Measurements from ENCODE around the gene FBXL4.
"Not testable (repeated sequence)": the region's sequence is repeated elsewhere in the genome, so short reads cannot be mapped to it uniquely, and the experiment has no call there.

Gene FBXL4

GRCh38 chr6:98924647-98925046 lies 23.1 kb downstream of the FBXL4 start:
- no peak overlapping the region for H3K27ac ChIP-seq (ENCODE audit: low read depth, low read length)
- no peaks in the 10 kb centered on the region for H3K9me3 ChIP-seq (ENCODE audit: control insufficient read depth, insufficient read depth, low read length)
- no peaks in the 10 kb centered on the region for H4K20me1 ChIP-seq (ENCODE audit: control insufficient read depth, insufficient read depth, low read depth, low read length)
- H3K9me2 ChIP-seq (replicated peaks; ENCODE audit: control insufficient read depth, low read length) = no peaks in the 10 kb centered on the region
- TF ChIP-seq CTCF (IDR thresholded peaks at IDR 0.05; ENCODE audit: low read depth, low read length, poor library complexity, severe bottlenecking) (no peak), EZH2phosphoT487 (IDR thresholded peaks at IDR 0.05; ENCODE audit: borderline replicate concordance, low read length) (no peak)
- no peak overlapping the region for H3K4me2 ChIP-seq (ENCODE audit: low read length)
- H3K36me3 ChIP-seq (ENCODE audit: control insufficient read depth, low read length) = peaks cover 20% of the 10 kb centered on the region
- H3K4me3 ChIP-seq (ENCODE audit: low read length) = no peak overlapping the region
- peaks cover 7% of the 10 kb centered on the region; the same call in 1 of the 2 replicates for H3K4me1 ChIP-seq (ENCODE audit: control insufficient read depth, low read length)
- H3K79me2 ChIP-seq (ENCODE audit: control insufficient read depth, low read length) = peaks cover 13% of the 10 kb centered on the region
- H3K27me3 ChIP-seq (ENCODE audit: control insufficient read depth, low read length) = no peaks in the 10 kb centered on the region
- no peaks in the 10 kb centered on the region for H3F3A ChIP-seq (ENCODE audit: control insufficient read depth, insufficient read depth)

- H3K4me1 ChIP-seq (ENCODE audit: control insufficient read depth, low read length) = peaks cover 2% of the 10 kb centered on the region; the same call in 1 of the 2 replicates
- no peaks in the 10 kb centered on the region for H3K9me3 ChIP-seq (ENCODE audit: control insufficient read depth, insufficient read depth, low read length)
- H3K27me3 ChIP-seq (ENCODE audit: control insufficient read depth, low read length) = no peaks in the 10 kb centered on the region
- no peaks in the 10 kb centered on the region for H3F3A ChIP-seq (ENCODE audit: control insufficient read depth, insufficient read depth)
- no peaks in the 10 kb centered on the region for H3K9me2 ChIP-seq (replicated peaks; ENCODE audit: control insufficient read depth, low read length)
- TF ChIP-seq CTCF (IDR thresholded peaks at IDR 0.05; ENCODE audit: low read depth, low read length, poor library complexity, severe bottlenecking) = no peak
- no peak for TF ChIP-seq EZH2phosphoT487 (IDR thresholded peaks at IDR 0.05; ENCODE audit: borderline replicate concordance, low read length)
- H3K36me3 ChIP-seq (ENCODE audit: control insufficient read depth, low read length) = peaks cover 5% of the 10 kb centered on the region
- no peaks in the 10 kb centered on the region for H3K79me2 ChIP-seq (ENCODE audit: control insufficient read depth, low read length)
- H3K27ac ChIP-seq (ENCODE audit: low read depth, low read length) = no peak overlapping the region
- H4K20me1 ChIP-seq (ENCODE audit: control insufficient read depth, insufficient read depth, low read depth, low read length) = no peaks in the 10 kb centered on the region
- H3K4me2 ChIP-seq (ENCODE audit: low read length) = no peak overlapping the region
- no peak overlapping the region for H3K4me3 ChIP-seq (ENCODE audit: low read length)
These were observed 26.8 kb downstream of the FBXL4 start for GRCh38 chr6:98920904-98921431.

- not testable (repeated sequence) for H3K4me2 ChIP-seq (ENCODE audit: low read length); H3K79me2 ChIP-seq (ENCODE audit: control insufficient read depth, low read length); H4K20me1 ChIP-seq (ENCODE audit: control insufficient read depth, insufficient read depth, low read depth, low read length); H3K9me2 ChIP-seq (replicated peaks; ENCODE audit: control insufficient read depth, low read length); H3K36me3 ChIP-seq (ENCODE audit: control insufficient read depth, low read length); H3K4me3 ChIP-seq (ENCODE audit: low read length); H3K27ac ChIP-seq (ENCODE audit: low read depth, low read length); H3K4me1 ChIP-seq (ENCODE audit: control insufficient read depth, low read length); H3K27me3 ChIP-seq (ENCODE audit: control insufficient read depth, low read length); H3F3A ChIP-seq (ENCODE audit: control insufficient read depth, insufficient read depth); H3K9me3 ChIP-seq (ENCODE audit: control insufficient read depth, insufficient read depth, low read length)
These were observed 36.8 kb downstream of the FBXL4 start for GRCh38 chr6:98910946-98911345.

GRCh38 chr6:98909236-98909635 lies 38.5 kb downstream of the FBXL4 start:
- H4K20me1 ChIP-seq (ENCODE audit: control insufficient read depth, insufficient read depth, low read depth, low read length) = no peaks in the 10 kb centered on the region
- H3K4me3 ChIP-seq (ENCODE audit: low read length) = no peak overlapping the region
- H3K27me3 ChIP-seq (ENCODE audit: control insufficient read depth, low read length) = no peaks in the 10 kb centered on the region
- no peaks in the 10 kb centered on the region for H3K79me2 ChIP-seq (ENCODE audit: control insufficient read depth, low read length)
- no peaks in the 10 kb centered on the region for H3K4me1 ChIP-seq (ENCODE audit: control insufficient read depth, low read length)
- no peaks in the 10 kb centered on the region for H3F3A ChIP-seq (ENCODE audit: control insufficient read depth, insufficient read depth)
- peaks cover 11% of the 10 kb centered on the region for H3K36me3 ChIP-seq (ENCODE audit: control insufficient read depth, low read length)
- H3K27ac ChIP-seq (ENCODE audit: low read depth, low read length) = no peak overlapping the region
- H3K4me2 ChIP-seq (ENCODE audit: low read length) = no peak overlapping the region
- no peaks in the 10 kb centered on the region for H3K9me3 ChIP-seq (ENCODE audit: control insufficient read depth, insufficient read depth, low read length)
- TF ChIP-seq EZH2phosphoT487 (IDR thresholded peaks at IDR 0.05; ENCODE audit: borderline replicate concordance, low read length) (no peak), CTCF (IDR thresholded peaks at IDR 0.05; ENCODE audit: low read depth, low read length, poor library complexity, severe bottlenecking) (no peak)
- no peaks in the 10 kb centered on the region for H3K9me2 ChIP-seq (replicated peaks; ENCODE audit: control insufficient read depth, low read length)

- not testable (repeated sequence) for H3K79me2 ChIP-seq (ENCODE audit: control insufficient read depth, low read length); H3K4me1 ChIP-seq (ENCODE audit: control insufficient read depth, low read length); H3F3A ChIP-seq (ENCODE audit: control insufficient read depth, insufficient read depth); H3K9me2 ChIP-seq (replicated peaks; ENCODE audit: control insufficient read depth, low read length); H4K20me1 ChIP-seq (ENCODE audit: control insufficient read depth, insufficient read depth, low read depth, low read length); H3K9me3 ChIP-seq (ENCODE audit: control insufficient read depth, insufficient read depth, low read length); H3K4me2 ChIP-seq (ENCODE audit: low read length); H3K4me3 ChIP-seq (ENCODE audit: low read length); H3K27ac ChIP-seq (ENCODE audit: low read depth, low read length); H3K27me3 ChIP-seq (ENCODE audit: control insufficient read depth, low read length)
- peaks cover 22% of the 10 kb centered on the region for H3K36me3 ChIP-seq (ENCODE audit: control insufficient read depth, low read length)
These were observed 41.4 kb downstream of the FBXL4 start for GRCh38 chr6:98906342-98906741.
